DMS53 treated with DMSO at 0.1 percent for 48 hours (cell line): ENCODE data around the gene VARS2.
A peak's percentile ranks its signal among the peaks of the same experiment; 100 is the strongest.
"Not testable (repeated sequence)": the region's sequence is repeated elsewhere in the genome, so short reads cannot be mapped to it uniquely, and the experiment has no call there.

Source experiments
- DNase-seq: peaks from one replicate; lab custom pipeline; 2025; ENCODE audit not compliant: unreplicated experiment; lab: John Stamatoyannopoulos, UW

VARS2 gene

GRCh38 chr6:30914076-30914853 lies at the start of gene VARS2:
VARS2 (plus strand) TSS chr6:30914238; CDS start chr6:30914837, 599 bp downstream.
- peak; percentile 85 for DNase-seq

- DNase-seq, result no peak
Observed at GRCh38 chr6:30864325-30864724, 49.7 kb upstream of the VARS2 start.

- DNase-seq, result not testable (repeated sequence)
Observed at GRCh38 chr6:30869241-30869749, 44.7 kb upstream of the VARS2 start.

GRCh38 chr6:30870546-30870945 lies 43.5 kb upstream of the VARS2 start:
- DNase-seq, result no peak

- no peak for DNase-seq
Observed at GRCh38 chr6:30871592-30872183, 42.4 kb upstream of the VARS2 start.

GRCh38 chr6:30873137-30873640 lies 40.8 kb upstream of the VARS2 start:
- DNase-seq, result no peak

GRCh38 chr6:30873795-30874194 lies 40.2 kb upstream of the VARS2 start:
- not testable (repeated sequence) for DNase-seq

GRCh38 chr6:30875244-30876038 lies 38.6 kb upstream of the VARS2 start:
- no peak for DNase-seq

GRCh38 chr6:30876039-30876730 lies 37.9 kb upstream of the VARS2 start:
- DNase-seq, result no peak

- peak; percentile 71 for DNase-seq
Observed at GRCh38 chr6:30877419-30878262, 36.4 kb upstream of the VARS2 start.

- no peak for DNase-seq
Observed at GRCh38 chr6:30879684-30880427, 34.2 kb upstream of the VARS2 start.

GRCh38 chr6:30880698-30881252 lies 33.3 kb upstream of the VARS2 start:
- DNase-seq, result no peak

- DNase-seq, result no peak
Observed at GRCh38 chr6:30881392-30882203, 32.4 kb upstream of the VARS2 start.

- DNase-seq, result no peak
Observed at GRCh38 chr6:30882204-30882758, 31.8 kb upstream of the VARS2 start.

GRCh38 chr6:30882759-30883684 lies 31.0 kb upstream of the VARS2 start:
- peak; percentile 76 for DNase-seq

GRCh38 chr6:30883685-30884520 lies 30.1 kb upstream of the VARS2 start, which contains the start of gene DDR1:
DDR1 (plus strand) TSS chr6:30884519; CDS start chr6:30888730, 4,211 bp downstream.
- peak; percentile 66 for DNase-seq
